Measurements from ENCODE around the gene PRKAR1B. TPM values are rescaled to one million over a fixed set of nuclear protein-coding genes. Genes with fewer than 3 reads are reported as not detected.
"Not testable (repeated sequence)": the region's sequence is repeated elsewhere in the genome, so short reads cannot be mapped to it uniquely, and the experiment has no call there.

The PRKAR1B gene
- total RNA-seq, 2 experiments from 2014 or later: 15.5 to 15.8 TPM

DNA sequence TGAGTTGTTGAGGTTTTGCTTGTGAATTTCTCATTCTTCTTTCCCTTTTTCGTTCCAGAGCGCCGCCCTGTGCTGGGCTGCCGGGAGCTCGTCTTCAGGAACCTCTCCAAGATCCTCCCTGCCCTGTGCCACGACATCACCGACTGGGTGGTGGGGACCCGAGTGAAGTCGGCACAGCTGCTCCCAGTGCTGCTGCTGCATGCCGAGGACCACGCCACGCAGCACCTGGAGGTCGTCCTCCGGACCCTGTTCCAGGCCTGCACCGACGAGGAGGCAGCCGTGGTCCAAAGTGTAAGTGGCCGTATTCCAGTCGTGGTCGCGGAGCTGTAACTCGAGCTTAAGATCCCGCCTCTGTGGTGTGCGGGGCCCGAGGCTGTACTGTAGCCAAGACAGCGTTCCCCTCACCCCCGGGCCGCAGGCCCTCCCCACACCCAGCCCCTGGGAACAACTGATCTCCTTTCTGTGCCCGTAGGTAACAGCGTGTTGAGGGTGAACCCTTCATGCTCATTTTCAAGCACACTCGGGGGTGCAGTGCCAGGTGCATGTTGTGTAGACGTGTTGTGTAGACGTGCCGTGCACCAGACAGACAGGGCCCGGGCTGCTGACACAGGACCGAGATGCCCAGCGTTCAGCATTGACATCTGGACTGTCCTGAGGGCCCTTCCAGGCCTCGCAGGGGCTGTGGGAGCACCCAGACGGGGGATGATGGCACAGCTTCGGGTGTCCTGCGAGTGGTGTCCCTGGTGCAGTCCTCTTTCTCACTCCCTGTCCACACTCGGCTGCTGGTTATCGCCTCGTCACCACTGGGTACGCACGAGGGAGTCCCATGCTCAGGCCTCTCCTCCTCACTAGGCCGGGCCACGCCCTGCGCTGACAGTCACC, 27.7 kb upstream of the PRKAR1B start:
- Mint-ChIP-seq H3K36me3 (ENCODE audit: low read depth) (peaks cover 40% of the 10 kb centered on the region), H3K27ac (no peak overlapping the region), H3K4me1 (ENCODE audit: low read depth) (no peaks in the 10 kb centered on the region), H3K4me3 (no peak overlapping the region), H3K9me3 (no peaks in the 10 kb centered on the region), H3K27me3 (ENCODE audit: low read depth) (no peaks in the 10 kb centered on the region)
- CTCF ChIA-PET: no interaction called here
- DNase-seq: no peak
- intact Hi-C loops (cut with micrococcal nuclease): no loop called here

DNA sequence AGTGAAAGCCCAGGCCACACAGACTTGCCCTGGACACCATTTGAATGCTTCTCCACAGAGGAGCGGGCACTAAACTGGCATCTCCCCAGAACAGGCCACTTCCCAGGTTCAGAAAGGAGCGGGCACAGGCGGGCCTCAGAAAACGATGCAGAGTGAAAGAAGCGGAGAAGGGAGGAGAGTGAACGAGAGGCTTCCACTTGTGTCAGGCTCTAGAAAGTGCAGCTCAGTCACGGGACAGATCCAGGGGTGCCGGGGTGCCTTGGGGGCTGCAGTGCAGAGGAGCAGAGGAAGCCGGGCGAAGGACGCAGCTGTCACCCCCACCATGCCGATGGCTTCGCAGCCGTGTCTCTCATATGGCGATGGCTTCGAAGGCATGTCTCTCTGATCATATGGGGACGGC, 26.1 kb upstream of the PRKAR1B start:
- Mint-ChIP-seq H3K36me3 (ENCODE audit: low read depth) (peaks cover 31% of the 10 kb centered on the region), H3K9me3 (no peaks in the 10 kb centered on the region), H3K27ac (no peak overlapping the region), H3K27me3 (ENCODE audit: low read depth) (no peaks in the 10 kb centered on the region), H3K4me1 (ENCODE audit: low read depth) (no peaks in the 10 kb centered on the region), H3K4me3 (no peak overlapping the region)
- intact Hi-C loops (cut with micrococcal nuclease): no loop called here
- DNase-seq: no peak
- CTCF ChIA-PET: no interaction called here

DNA sequence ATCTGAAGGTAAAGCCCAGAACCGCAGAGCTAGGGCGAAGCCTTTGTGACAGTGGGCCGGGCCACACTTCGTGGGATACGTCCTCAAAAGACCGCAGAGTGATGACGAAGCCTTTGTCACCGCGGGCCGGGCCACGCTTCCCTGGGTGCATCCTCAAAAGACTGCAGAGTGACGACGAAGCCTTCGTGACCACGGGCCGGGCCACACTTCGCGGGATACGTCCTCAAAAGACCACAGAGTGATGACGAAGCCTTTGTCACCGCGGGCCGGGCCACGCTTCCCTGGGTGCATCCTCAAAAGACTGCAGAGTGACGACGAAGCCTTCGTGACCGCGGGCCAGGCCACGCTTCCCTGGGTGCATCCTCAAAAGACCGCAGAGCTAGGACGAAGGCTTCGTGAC, 25.2 kb upstream of the PRKAR1B start:
- H3K27ac Mint-ChIP-seq; CTCF ChIA-PET; H3K4me1 Mint-ChIP-seq (ENCODE audit: low read depth); H3K4me3 Mint-ChIP-seq; intact Hi-C loops (cut with micrococcal nuclease); DNase-seq; H3K27me3 Mint-ChIP-seq (ENCODE audit: low read depth); H3K9me3 Mint-ChIP-seq: not testable (repeated sequence)
- peaks cover 27% of the 10 kb centered on the region for H3K36me3 Mint-ChIP-seq (ENCODE audit: low read depth)

DNA sequence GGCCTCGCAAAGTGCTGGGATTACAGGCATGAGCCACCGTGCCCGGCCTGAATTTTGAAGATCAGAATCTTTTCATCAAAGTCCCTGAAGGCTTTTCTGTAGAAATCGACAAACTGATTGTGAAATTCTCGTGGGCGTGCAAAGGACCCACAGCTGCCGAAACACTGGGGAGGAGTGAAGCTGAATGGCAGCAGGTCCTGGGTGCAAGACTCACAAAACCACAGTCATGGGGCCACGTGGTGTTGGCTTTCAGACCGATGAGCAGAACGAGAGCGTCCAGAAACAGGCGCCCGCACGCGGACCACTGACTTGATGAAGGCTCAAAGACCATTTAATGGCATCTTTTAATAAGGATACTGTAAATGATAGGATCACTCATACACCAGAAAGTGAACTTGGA, 24.7 kb upstream of the PRKAR1B start:
- H3K36me3 Mint-ChIP-seq (ENCODE audit: low read depth): peaks cover 27% of the 10 kb centered on the region
- intact Hi-C loops (cut with micrococcal nuclease): no loop called here
- CTCF ChIA-PET: no interaction called here
- no peak for DNase-seq
- no peaks in the 10 kb centered on the region for H3K27me3 Mint-ChIP-seq (ENCODE audit: low read depth)
- H3K4me3 Mint-ChIP-seq: no peak overlapping the region
- H3K9me3 Mint-ChIP-seq: no peaks in the 10 kb centered on the region
- no peak overlapping the region for H3K27ac Mint-ChIP-seq
- H3K4me1 Mint-ChIP-seq (ENCODE audit: low read depth): no peaks in the 10 kb centered on the region

DNA sequence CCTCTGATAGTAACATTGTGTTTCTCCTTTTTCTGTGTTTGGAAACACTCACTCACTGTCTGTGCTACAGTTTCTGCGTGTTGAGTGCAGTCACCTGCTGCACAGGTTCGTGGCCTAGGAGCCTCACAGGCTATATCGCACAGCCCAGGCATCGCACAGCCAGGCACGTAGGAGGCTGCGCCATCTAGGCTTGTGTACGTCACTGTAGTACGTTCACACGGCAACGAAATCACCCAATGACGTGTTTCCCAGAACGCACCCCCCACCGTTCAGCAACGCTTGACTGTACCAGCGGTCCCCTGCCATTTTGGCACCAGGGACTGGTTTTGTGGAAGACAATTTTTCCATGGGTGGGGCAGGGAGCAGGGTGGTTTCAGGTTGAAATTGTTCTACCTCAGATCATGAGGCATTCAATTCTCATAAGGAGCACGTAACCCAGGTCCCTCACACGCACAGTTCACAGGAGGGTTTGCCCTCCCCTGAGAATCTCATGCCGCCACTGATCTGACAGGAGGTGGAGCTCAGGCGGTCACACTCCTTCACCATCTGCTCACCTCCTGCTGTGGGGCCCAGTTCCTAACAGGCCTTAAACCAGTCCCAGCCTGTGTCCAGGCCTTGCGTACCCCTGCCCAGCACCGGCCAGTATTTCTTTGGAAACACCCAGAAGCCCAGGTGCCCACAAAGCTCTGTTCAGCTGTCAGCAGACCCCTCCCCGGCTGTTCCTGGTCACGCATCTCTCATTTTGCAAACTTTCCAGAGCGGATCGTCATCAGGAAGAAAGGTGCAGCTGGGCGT, 23.2 kb upstream of the PRKAR1B start:
- CTCF ChIA-PET: no interaction called here
- H3K27me3 Mint-ChIP-seq (ENCODE audit: low read depth): no peaks in the 10 kb centered on the region
- no peak overlapping the region for H3K4me3 Mint-ChIP-seq
- intact Hi-C loops (cut with micrococcal nuclease): no loop called here
- H3K27ac Mint-ChIP-seq: no peak overlapping the region
- DNase-seq: no peak
- no peaks in the 10 kb centered on the region for H3K9me3 Mint-ChIP-seq
- peaks cover 28% of the 10 kb centered on the region for H3K36me3 Mint-ChIP-seq (ENCODE audit: low read depth)
- H3K4me1 Mint-ChIP-seq (ENCODE audit: low read depth): no peaks in the 10 kb centered on the region

DNA sequence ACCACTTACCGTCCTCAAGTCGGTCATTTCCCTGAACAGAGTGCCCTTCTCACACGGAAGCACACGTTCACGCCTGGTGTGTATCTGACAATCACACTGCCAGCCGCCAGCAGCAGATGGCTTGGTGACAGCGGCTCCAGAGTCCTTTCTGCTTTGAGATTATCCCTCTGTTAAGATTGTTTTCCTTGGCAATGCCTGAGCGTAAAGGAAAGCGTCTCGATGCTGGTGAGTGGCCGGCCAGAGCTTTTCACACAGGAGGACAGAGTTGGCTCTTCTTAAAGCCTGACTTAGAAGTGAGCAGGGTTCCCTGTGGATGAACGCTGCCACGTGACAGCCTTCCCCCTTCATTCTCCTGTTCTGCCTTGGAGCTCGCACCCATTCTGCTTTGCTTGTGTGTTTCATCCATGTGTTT, 22.1 kb upstream of the PRKAR1B start:
- DNase-seq: no peak
- no peak overlapping the region for H3K4me3 Mint-ChIP-seq
- CTCF ChIA-PET: no interaction called here
- no peaks in the 10 kb centered on the region for H3K9me3 Mint-ChIP-seq
- H3K4me1 Mint-ChIP-seq (ENCODE audit: low read depth): no peaks in the 10 kb centered on the region
- no peak overlapping the region for H3K27ac Mint-ChIP-seq
- H3K36me3 Mint-ChIP-seq (ENCODE audit: low read depth): peaks cover 30% of the 10 kb centered on the region
- intact Hi-C loops (cut with micrococcal nuclease): no loop called here
- H3K27me3 Mint-ChIP-seq (ENCODE audit: low read depth): no peaks in the 10 kb centered on the region

DNA sequence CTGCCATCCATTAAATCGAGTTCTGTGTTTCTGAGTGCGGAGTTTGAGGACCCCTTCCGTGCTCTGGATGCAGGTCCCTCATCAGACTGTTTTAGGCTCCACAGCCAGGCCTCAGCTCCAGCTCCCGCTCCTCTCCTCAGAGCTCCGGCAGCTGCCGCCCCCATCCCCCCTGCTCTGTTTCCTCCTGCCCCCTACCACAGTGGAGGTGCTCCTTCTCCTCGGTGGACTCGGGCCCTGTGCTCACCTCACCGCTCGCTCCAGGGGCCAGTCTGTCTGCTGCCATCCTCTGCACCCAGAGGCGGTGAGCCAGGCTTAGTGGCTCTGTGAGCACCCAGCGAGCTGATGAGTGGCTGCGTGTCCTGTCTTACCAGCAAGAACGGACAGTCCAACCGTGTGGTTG, 21.4 kb upstream of the PRKAR1B start:
- DNase-seq: no peak
- Mint-ChIP-seq H3K27ac (no peak overlapping the region), H3K4me1 (ENCODE audit: low read depth) (no peaks in the 10 kb centered on the region), H3K4me3 (no peak overlapping the region), H3K36me3 (ENCODE audit: low read depth) (peaks cover 30% of the 10 kb centered on the region), H3K9me3 (no peaks in the 10 kb centered on the region), H3K27me3 (ENCODE audit: low read depth) (no peaks in the 10 kb centered on the region)
- intact Hi-C loops (cut with micrococcal nuclease): no loop called here
- CTCF ChIA-PET: no interaction called here

DNA sequence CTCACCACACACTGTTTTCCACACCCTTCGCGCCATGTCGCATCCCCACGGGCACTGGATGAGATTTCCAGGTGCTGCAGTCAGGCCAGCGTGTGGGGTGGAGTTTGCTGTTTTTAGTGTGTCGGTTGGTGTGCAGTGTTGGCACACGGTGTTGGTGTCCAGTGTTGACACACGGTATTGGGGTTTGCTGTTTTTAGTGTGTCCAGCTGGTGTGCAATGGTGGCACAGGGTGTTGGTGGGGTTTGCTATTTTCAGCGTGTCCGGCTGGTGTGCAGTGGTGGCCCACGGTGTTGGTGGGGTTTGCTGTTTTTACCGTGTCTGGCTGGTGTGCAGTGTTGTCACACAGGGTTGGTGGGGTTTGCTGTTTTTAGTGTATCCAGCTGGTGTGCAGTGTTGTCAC, 20.1 kb upstream of the PRKAR1B start:
- intact Hi-C loops (cut with micrococcal nuclease): no loop called here
- no peaks in the 10 kb centered on the region for H3K27me3 Mint-ChIP-seq (ENCODE audit: low read depth)
- no peak overlapping the region for H3K4me3 Mint-ChIP-seq
- peaks cover 29% of the 10 kb centered on the region for H3K36me3 Mint-ChIP-seq (ENCODE audit: low read depth)
- no peak for DNase-seq
- no peaks in the 10 kb centered on the region for H3K4me1 Mint-ChIP-seq (ENCODE audit: low read depth)
- CTCF ChIA-PET: no interaction called here
- no peaks in the 10 kb centered on the region for H3K9me3 Mint-ChIP-seq
- no peak overlapping the region for H3K27ac Mint-ChIP-seq

DNA sequence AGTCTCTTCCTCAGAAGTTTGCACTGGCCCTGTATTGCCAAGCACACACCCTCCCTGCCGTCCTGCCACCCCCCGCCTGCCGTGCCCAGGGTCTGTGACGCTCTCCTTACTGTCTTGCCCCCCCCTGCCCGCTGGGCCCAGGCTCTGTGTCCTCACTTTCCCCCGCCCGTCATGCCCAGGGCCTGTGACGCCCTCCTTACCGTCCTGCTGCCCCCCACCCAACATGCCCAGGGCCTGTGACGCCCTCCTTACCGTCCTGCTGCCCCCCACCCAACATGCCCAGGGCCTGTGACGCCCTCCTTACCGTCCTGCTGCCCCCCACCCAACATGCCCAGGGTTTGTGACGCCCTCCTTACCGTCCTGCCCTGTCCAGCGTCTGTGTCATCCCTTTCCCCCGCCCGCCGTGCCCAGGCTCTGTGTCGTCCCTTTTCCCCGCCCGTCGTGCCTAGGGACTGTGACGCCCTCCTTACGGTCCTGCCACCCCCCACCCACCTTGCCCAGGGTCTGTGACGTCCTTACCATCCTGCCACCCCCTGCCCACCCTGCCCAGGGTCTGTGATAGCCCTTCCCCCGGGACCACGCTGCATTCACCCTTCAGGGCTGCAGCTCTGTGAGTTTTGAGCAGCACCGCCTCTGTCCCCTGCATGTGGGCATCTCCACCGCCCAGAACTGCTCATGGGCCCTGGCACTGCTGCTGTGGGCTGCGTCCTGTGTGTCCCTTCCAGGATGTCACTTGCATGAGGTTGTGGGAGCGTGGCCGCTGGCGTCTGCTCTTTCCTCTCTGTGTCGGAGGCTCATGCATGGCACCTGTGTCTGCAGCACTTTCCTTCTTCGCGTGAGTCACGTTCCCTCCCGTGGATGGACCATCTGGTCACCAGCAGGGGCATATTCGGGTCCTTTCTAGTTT, 19.3 kb upstream of the PRKAR1B start:
- CTCF ChIA-PET: no interaction called here
- Mint-ChIP-seq H3K4me3 (no peak overlapping the region), H3K27ac (no peak overlapping the region), H3K36me3 (ENCODE audit: low read depth) (peaks cover 25% of the 10 kb centered on the region), H3K9me3 (no peaks in the 10 kb centered on the region), H3K27me3 (ENCODE audit: low read depth) (no peaks in the 10 kb centered on the region), H3K4me1 (ENCODE audit: low read depth) (no peaks in the 10 kb centered on the region)
- intact Hi-C loops (cut with micrococcal nuclease): no loop called here
- DNase-seq: no peak

DNA sequence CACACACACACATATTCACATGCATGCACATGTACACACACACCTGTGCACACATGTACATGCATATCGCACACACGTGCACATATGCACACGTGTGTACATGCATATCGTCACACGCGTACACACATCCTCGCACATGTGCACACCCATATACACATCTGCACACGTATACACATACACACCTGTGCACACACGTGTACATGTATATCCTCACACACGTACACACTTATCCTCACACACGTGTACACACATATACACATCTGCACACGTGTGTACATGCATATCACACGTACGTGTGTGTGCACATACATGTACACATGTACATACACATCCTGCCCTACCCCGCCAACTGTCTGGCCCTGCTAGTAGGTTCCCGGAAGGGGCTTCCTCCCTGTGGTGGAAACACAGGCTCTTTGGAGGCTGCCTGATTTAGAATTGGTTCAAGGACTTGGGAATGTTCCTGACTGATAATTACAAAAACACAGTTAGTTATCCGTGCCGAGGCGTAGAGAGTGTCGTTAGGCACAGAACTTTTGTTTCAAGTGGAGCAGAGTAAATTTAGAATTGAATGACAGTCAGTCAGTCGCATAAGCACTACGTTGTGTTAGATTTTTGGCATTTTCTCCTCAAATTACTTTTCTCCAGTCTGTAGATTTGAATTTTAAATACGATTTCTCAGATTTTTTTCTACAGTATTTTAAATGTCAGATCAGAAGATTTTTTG, 18.5 kb upstream of the PRKAR1B start:
- H3K27me3 Mint-ChIP-seq (ENCODE audit: low read depth): no peaks in the 10 kb centered on the region
- intact Hi-C loops (cut with micrococcal nuclease): no loop called here
- no peak overlapping the region for H3K27ac Mint-ChIP-seq
- no peak overlapping the region for H3K4me3 Mint-ChIP-seq
- H3K9me3 Mint-ChIP-seq: no peaks in the 10 kb centered on the region
- peaks cover 27% of the 10 kb centered on the region for H3K36me3 Mint-ChIP-seq (ENCODE audit: low read depth)
- no peaks in the 10 kb centered on the region for H3K4me1 Mint-ChIP-seq (ENCODE audit: low read depth)
- DNase-seq: no peak
- CTCF ChIA-PET: no interaction called here

DNA sequence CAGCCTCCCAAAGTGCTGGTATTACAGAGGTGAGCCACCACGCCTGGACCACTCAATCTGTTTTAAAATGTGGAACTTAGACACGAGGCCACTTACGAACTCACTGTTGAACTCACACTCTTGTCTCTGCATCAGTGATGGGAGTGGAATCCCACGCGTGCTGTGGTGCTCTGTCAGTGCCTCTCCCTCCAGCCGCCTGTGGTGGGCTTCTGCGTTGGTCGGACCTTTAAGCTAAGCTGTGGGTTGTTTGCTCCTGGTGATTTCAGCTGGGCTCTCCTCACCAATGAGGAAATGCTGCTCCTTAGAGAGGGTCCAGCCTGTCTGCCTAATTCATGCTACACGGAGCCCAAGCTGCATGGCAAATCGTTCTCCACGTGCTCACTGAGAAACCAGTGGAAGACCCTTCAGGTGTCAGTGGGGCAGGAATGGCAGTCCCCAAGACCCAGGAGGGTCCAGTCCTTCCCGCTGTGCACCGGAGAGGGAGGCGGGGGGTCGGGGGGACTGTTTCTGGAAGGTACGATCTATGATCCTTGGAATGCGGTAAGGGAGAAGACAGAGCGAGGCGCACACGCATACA, 17.9 kb upstream of the PRKAR1B start:
- intact Hi-C loops (cut with micrococcal nuclease): no loop called here
- Mint-ChIP-seq H3K9me3 (no peaks in the 10 kb centered on the region), H3K27me3 (ENCODE audit: low read depth) (no peaks in the 10 kb centered on the region), H3K4me1 (ENCODE audit: low read depth) (no peaks in the 10 kb centered on the region), H3K36me3 (ENCODE audit: low read depth) (peaks cover 27% of the 10 kb centered on the region), H3K27ac (no peak overlapping the region), H3K4me3 (no peak overlapping the region)
- no peak for DNase-seq
- CTCF ChIA-PET: no interaction called here

DNA sequence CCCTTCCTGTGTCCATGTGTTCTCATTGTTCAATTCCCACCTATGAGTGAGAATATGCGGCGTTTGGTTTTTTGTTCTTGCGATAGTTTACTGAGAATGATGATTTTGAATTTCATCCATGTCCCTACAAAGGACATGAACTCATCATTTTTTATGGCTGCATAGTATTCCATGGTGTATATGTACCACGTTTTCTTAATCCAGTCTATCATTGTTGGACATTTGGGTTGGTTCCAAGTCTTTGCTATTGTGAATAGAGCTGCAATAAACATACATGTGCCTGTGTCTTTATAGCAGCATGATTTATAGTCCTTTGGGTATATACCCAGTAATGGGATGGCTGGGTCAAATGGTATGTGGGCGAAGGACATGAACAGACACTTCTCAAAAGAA, 17.0 kb upstream of the PRKAR1B start:
- H3K27me3 Mint-ChIP-seq (ENCODE audit: low read depth); CTCF ChIA-PET; H3K4me3 Mint-ChIP-seq; H3K9me3 Mint-ChIP-seq; H3K4me1 Mint-ChIP-seq (ENCODE audit: low read depth); H3K27ac Mint-ChIP-seq; intact Hi-C loops (cut with micrococcal nuclease); DNase-seq: not testable (repeated sequence)
- peaks cover 28% of the 10 kb centered on the region for H3K36me3 Mint-ChIP-seq (ENCODE audit: low read depth)

All from activated naive CD4-positive, alpha-beta T cell treated with anti-CD3 and anti-CD28 coated beads for 36 hours (primary cell).